IPS-11a (cell line): Measurements from ENCODE around the gene SND1.

Source experiments
- H3K4me3 ChIP-seq: one replicate; pipeline ENCODE4 v1.5.1; 2013; ENCODE audit warnings: low read depth, low read length, control low read depth

The SND1 gene

GRCh38 chr7:128078309-128078708, 426.3 kb downstream of the SND1 start:
- H3K4me3 ChIP-seq = no peak overlapping the region

GRCh38 chr7:128080169-128080568, 428.2 kb downstream of the SND1 start:
- H3K4me3 ChIP-seq = no peak overlapping the region

DNA sequence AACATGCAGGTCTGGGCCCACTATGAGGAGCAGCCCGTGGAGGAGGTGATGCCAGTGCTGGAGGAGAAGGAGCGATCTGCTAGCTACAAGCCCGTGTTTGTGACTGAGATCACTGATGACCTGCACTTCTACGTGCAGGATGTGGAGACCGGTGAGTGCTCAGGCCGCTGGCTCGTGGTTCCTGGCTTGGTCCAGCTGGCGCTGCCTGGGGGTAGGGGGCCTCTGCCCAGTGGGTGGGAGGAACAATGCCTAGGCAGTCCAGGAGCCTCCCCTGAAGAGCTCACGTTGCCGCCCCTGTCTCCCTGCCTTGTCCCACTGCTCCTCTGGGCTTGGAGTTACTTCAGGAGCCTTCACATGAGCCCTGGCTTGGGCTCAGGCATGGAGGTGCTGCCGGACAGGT, 429.4 kb downstream of the SND1 start:
- no peak overlapping the region for H3K4me3 ChIP-seq

GRCh38 chr7:128081808-128082207, 429.8 kb downstream of the SND1 start:
- H3K4me3 ChIP-seq = no peak overlapping the region

DNA sequence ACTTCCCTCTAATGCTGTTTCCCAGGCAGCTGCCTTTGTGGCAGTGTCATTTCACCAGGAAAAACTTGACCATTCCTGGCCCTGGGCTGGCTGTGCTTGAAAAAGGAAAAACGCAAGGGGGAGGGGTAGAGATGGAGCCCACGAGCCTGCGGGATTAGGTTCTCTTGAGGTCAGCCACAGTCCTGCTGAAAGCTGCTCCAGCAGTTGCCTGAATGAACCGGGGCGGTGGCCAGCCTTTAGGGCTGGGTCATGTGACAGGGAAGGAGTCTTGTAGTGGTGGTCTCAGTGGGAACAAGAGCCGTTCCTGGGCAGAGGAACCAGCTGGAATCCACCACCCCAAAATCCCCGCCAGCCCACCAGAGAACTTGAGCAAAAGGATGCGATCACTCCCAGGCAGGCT, 430.4 kb downstream of the SND1 start:
- H3K4me3 ChIP-seq = no peak overlapping the region

DNA sequence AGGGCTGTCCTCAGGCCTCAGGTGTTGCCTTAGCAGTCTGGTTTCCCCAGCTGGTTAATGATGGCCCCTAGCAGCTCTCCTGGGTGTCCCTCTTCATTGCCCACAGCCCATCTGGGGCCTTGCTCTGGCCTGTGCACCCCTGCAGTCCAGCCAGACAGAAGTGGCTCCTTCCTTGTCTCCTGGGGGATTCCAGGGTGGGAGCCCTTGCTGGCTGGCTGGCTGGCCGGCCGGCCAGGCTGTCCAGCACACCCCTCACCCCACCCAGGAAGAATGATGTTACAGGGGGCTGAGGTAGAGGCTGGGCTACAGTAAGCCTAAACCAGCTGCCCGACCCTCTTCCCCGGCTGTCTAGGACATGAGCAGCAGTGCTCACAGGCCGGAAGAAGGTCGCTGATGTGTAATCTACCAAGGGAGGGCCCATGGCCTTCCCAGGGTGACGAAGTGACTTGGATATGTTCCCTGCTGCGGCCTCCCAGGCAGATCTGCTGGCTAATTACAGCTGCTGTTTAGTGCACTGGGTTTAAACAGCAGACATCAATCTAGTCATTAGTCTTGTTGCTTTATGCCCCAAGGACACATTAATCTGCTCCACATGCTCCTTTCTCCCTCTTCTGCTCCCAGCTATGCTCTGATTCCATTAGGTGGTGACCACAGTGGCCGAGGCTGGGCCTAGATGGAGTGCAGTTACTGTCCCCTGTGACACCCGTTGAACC, 433.1 kb downstream of the SND1 start:
- H3K4me3 ChIP-seq = no peak overlapping the region

DNA sequence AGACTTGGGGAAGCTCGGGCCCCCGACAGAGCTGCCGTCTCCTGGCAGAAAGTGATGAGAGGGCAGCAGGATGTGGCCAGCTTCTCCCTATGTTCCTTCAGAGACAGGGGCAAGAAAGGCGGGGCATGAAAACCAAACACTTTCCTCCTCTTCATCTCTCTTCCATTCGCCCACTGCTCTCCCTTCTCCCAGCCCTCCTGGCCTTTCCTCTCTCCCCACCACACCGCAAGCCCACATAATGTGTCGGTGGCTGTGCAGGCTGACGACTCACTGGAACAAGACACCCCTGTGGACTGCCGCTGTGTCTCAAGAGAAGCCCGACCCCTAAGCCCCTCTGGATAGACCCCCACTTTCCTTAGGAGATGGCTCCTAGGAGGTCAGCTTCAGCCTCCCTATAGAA, 438.5 kb downstream of the SND1 start:
- H3K4me3 ChIP-seq = no peak overlapping the region

GRCh38 chr7:128091106-128091505, 439.1 kb downstream of the SND1 start:
- H3K4me3 ChIP-seq = no peak overlapping the region

DNA sequence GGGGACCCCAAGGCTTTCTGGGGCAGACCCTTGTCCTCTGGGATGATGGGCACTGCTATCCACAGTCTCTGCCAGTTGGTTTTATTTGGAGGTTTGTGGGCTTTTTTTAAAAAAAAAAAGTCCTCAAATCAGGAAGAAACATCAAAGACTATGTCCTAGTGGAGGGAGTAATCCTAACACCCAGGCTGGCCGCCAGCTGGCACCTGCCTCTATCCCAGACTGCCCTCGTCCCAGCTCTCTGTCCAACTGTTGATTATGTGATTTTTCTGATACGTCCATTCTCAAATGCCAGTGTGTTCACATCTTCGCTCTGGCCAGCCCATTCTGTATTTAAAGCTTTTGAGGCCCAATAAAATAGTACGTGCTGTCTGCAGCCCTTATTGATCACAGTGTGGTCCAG, 440.2 kb downstream of the SND1 start:
- no peak overlapping the region for H3K4me3 ChIP-seq

GRCh38 chr7:128093614-128094570, 441.9 kb downstream of the SND1 start:
- no peak overlapping the region for H3K4me3 ChIP-seq

- H3K4me3 ChIP-seq = no peak overlapping the region
Observed at GRCh38 chr7:128094686-128095085, 442.7 kb downstream of the SND1 start.

DNA sequence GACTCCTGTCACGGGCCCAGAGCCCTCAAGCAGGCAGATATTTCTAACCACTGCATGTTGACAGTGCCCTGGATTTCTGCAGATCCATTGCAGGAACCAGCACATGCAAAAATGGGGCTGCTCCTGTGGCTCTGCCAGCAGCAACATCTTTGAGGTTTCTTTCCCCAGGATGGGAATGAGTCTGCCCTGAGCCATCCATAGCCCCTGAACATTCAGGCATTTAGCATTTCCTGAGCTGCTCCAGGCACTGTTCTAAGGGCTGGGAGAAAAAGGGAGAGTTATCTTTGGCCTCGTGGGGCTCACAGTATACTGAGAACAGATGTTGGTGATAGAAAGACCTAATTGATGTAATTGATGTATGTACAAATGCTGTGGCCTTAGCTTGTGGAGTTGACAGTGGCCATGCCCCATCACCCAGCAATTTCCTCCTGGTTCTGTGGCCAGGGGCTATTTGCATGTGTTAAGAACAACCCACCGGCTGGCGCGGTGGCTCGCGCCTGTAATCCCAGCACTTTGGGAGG, 445.3 kb downstream of the SND1 start:
- no peak overlapping the region for H3K4me3 ChIP-seq

DNA sequence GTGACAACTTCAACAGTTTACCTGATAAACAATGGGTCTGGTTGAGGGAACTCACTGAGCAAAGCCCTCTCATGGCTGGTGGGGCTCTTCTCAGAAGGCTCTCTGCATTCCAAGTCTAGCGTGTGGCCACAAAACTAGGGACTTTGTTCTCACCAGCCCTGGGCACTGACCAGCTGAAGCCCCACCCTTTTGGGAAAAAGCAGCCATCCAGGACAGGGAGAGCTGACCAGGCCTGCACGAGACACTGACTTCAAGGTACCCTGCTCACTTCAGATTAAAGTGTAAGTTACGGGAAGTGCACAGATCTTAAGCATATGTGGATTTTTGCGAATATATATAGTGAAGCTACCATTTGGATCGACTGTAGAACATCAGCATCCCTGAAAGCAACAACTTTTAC, 446.6 kb downstream of the SND1 start:
- H3K4me3 ChIP-seq = no peak overlapping the region

DNA sequence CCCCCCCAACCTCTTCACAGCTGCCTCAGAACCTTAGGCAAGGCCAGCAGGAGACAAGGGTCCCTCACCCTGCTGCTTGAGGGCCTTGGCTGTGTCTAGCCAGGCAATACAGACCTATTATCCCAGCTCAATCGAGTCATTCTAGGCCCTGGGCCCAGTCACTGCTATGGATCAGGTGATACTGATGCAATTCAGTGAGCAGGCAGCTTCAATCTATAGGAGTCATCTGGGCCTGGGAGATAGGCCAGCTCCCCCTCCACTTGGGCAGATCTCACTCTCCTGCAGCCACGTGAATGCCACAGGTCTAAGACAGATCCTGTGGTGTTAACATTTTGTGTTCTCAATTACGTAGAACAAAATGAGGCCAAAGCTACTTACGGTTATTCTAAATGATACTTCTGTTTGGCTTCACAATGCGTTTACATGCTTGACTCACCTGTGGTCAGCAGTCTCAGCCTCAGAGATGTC, 447.2 kb downstream of the SND1 start:
- H3K4me3 ChIP-seq = no peak overlapping the region

- no peak overlapping the region for H3K4me3 ChIP-seq
Observed at GRCh38 chr7:128100225-128100948, 448.4 kb downstream of the SND1 start.

DNA sequence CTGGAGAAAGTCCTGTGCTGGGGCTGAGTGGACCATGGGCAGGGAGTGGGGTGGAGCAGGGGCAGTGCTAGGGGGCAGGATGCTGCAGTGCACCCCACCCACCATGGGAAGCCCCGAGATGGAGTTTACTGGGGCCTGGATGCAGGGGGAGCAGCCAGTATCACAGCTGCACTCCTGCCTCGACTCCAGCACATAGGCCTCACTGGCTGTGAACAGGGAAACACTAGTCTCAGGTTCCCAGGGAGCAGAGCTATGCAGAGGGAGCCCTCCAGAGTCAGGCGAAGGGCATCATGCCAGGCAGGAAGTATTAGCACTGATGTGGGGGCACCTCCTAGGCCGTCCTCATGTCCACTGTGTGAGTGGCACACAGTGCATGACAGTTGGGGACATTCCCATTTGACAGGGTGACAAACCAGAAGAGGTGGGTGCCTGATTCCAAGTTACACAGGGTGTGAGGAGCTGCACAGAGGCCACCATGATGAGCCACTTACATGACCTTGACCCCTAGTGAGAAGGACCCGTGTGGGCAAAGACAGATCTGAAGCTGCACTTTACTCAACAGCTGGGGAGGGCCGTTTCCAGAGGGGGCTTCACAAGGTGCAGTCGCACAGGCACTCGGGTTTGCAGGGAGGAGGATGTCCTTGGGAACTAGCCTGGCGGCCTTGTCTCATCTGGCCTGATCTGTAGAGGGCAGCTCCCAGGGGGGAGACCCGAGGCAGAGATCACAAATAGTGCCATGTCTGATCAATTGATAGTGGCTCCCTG, 449.1 kb downstream of the SND1 start:
- no peak overlapping the region for H3K4me3 ChIP-seq

DNA sequence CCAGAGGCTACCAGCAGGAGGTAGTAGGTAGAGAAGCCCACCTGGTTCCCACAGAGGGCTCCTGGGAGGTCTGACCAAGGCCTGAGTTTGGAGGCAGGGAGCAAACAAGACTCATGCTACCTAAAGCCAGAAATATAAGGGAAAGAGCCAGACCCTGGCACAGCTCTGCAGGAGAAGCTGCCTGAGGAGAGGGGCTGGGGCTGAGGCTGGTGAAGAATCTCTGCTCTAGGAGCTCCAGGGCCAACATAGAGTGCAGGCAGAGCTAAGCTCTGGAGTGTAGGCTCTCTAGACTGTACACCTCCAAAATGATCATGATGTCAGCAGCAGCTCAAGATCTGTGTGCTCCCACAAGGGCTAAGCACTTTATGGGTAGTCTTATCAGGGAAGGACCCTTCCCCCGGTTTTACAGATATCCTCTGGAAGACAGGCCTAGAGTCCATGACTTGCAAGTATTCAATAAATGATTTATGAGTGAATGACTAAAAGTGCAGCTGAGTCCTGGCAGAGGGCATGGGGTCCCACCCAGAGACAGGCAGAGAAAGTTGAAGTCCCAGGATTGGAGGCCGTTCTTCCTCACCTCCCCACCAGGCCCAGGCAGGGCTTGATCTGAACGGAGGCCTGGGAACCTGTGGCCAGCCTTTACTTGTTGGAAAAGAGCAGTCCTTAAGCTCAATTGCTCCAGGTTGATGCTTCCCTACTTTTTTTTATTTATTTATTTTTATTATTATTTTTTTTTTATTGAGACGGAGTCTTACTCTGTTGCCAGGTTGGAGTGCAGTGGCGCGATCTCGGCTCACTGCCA, 450.7 kb downstream of the SND1 start:
- H3K4me3 ChIP-seq = no peak overlapping the region

GRCh38 chr7:128103498-128104107, 451.6 kb downstream of the SND1 start:
- H3K4me3 ChIP-seq = no peak overlapping the region

- H3K4me3 ChIP-seq = no peak overlapping the region
Observed at GRCh38 chr7:128104108-128104742, 452.2 kb downstream of the SND1 start.
